ELF-1 (cell line): ENCODE measurements around the gene RIC8A.

Experiments
- DNase-seq: peaks from one replicate; pipeline ENCODE4 v3.0.0-alpha.2; 2016; ENCODE audit warnings: low read depth, low spot score

The RIC8A gene

GRCh38 chr11:203945-204586 is 3.4 kb upstream of the RIC8A start:
- no peak for DNase-seq

GRCh38 chr11:204587-205109 is 2.9 kb upstream of the RIC8A start:
- DNase-seq = no peak

- no peak for DNase-seq
These were observed 2.1 kb upstream of the RIC8A start for GRCh38 chr11:205221-206001.

- no peak for DNase-seq
These were observed 1.5 kb upstream of the RIC8A start for GRCh38 chr11:206002-206384.

GRCh38 chr11:206526-207207 is 841 bp upstream of the RIC8A start:
- DNase-seq = no peak

GRCh38 chr11:207863-208180 is 314 bp downstream of the RIC8A start:
- DNase-seq = no peak

- peak; percentile 77 for DNase-seq
These were observed 841 bp downstream of the RIC8A start for GRCh38 chr11:208181-208916.

DNA sequence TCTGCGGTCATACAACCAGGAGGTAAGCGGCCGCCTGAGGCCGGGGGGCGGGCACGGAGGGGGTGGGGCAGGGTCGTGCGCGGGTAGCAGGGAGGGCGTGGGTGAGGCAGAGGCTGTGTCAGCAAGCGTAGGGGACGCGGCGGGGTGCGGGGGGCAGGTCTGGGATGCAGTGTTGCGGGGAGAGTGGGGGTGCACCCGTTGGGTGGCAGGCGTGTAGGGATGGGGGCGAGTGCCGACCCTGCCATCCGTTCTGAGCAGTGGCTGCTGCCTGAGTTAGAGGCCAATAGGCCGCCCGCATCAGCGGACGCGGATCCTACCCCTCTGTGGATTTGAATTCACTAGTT is 1.4 kb downstream of the RIC8A start:
- DNase-seq = no peak

- DNase-seq = no peak
These were observed 2.0 kb downstream of the RIC8A start for GRCh38 chr11:209275-210121.

DNA sequence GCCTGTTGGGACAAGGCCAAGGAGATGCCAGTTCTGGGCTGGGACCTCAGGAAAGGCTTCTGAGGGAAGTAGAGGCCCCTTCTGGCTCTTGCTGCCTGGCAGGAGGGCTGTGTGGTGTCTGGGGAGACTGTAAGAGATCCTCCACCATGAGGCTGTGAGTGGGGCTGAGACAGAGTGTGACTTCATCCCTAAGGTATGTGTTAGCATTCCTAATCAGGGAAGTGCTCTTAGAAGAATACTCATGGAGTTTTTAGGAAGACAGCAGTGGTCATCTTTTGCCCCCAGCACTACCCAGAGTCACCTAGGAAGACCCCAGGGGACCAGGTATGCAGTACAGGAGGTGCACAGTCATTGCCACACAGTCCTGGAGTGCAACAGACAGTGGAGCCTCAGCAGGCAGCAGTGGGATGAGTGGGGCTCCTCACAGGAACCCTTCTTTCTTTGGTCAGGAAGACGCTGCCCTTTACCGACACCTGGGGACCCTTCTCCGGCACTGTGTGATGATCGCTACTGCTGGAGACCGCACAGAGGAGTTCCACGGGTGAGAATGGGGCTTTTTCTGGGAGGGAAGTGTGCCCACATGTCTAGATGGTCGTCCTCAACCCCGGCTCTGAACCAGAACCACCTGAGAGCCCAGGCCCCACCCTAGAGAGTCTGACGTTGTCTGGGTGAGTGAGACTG is 2.8 kb downstream of the RIC8A start:
- DNase-seq = peak; percentile 56

GRCh38 chr11:210803-211180 is 3.3 kb downstream of the RIC8A start:
- no peak for DNase-seq

DNA sequence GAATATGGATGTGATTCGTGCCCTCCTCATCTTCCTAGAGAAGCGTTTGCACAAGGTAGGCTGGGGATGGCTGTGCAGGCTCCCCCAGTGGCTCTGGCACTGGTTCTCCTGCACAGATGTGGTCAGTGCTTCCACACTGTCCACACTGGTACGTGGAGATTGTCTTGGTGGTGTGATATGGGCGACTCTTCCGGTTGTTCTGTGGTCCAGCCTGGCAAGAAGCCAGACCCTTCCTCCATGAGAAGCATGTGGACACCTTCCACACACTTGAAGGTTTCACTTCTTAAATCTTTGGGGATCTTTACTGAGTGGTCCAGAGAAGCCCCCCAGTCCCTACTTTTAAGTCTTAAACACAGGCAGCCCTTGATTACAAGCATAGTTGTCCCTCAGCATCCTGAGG is 3.8 kb downstream of the RIC8A start:
- no peak for DNase-seq

- DNase-seq = no peak
These were observed 4.2 kb downstream of the RIC8A start for GRCh38 chr11:211741-212140.

- DNase-seq = no peak
These were observed 4.9 kb downstream of the RIC8A start for GRCh38 chr11:212150-213100.

DNA sequence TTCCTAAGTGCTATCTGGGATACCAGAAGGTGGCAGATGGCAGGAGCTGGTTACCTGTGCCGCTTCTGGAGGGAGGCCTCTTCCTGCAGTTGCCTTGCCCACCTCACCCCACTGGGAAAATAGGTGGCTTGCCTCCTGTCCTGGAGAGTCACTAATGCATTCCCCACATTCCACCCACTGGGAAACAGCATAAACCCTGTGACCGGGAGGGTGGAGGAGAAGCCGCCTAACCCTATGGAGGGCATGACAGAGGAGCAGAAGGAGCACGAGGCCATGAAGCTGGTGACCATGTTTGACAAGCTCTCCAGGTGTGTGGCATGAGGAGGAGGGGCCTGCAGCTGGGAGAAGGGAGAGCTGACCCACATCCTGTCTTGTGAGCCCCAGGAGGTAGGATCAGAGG is 5.6 kb downstream of the RIC8A start:
- DNase-seq = no peak

- no peak for DNase-seq
These were observed 6.6 kb downstream of the RIC8A start for GRCh38 chr11:214083-214482.

DNA sequence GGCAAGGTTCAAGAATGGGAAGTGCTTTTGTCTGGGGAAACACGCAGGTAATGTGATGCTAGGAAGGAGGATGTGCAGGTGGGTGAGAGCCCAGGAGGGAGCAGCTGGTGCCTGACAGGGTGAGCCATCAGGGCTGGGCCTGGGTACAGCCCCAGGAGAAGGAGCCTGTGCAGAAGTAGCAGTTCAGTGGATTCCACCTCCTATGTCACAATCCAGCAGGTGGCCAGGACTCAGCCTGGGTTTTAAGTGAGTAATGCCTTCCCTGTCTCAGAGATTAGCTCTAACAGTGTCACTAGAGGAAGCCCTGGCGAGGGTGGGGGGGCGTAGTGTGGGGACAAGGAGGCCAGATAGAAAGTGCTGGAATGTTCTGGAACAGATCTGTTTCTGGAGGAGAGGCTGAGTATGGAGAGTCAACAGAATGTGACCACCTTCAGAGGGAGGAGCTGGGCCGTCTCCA is 8.1 kb downstream of the RIC8A start:
- no peak for DNase-seq

DNA sequence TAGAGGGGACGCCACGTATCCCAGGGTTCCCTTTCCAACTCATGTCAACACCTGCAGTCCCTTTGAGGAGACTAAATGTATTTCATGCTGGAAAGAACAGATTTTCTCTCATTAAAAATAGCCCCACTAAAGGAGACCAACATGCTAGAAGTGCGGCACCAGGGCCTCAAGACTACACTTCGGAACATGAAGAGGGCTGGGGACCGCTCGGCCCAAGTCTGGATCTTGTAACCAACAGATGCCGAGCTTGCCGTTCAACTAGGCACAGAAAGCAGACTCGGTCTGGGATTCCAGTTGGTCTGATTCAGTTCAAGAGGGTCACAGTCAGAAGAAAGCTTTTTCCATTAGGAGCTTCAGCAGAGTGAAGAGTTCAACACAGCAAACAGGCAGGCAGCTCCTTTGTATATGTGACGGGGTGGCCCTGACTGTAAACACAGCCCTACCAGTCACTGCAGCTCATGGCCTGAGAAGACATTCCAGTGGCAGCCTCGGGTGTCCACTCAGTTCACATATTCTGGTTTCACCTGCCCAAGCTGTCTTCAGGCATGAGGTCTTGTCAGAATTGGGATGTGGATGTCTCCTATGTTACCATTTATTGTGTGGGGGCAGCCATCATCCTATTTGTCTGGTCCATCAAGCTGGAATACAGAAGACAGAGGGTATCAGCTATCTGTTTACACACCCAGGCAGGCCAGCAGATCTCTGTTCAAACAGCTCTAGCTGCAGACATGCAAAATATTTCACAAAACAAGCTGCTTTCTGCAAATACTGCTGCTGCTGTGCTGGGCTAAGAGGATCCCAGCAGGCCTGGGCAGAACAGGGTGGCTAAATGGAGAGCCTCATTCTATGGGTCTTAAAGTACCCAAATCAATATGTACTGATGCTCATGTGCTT is 8.8 kb downstream of the RIC8A start:
- DNase-seq = no peak
